ENCODE data around the gene EYS.

Gene EYS

DNA sequence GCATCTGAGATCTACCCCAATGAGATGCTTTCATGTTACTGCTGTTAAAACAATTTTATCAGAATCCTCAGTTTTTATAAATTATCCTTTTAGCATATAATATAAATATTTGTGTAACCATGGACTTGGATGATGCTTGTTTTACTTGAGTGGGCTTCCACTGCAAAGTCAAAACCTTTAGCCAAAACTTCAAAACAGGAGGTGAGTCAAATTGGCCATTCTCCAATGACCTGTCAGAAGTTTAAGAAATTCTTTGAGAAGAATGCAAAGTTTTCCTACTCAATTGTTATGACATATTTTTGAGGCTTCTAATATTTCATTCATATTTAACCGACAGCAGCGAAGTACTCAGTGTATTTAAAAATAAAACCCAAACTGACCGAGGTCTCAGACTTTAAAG, 507.9 kb downstream of the EYS start:
- no peak for DNase-seq

DNA sequence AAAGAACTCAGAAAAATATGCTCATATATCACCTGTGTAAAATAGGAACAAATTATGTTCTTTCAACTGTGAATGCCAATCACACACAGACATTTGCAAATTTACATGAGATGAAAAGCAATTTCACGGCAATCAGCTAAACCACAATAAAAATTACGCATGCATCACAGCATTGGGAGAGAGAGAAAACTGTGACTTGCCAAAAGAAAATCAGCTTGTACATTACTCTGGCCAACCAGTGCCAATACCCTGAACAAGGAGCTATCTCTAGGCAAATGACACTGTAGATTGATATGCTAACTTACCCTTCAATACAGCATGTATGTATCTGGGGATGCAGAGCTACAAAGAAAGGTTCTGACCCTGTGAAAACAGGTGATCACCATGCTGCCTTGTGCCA, 515.6 kb downstream of the EYS start:
- peak; percentile 6 for DNase-seq

DNA sequence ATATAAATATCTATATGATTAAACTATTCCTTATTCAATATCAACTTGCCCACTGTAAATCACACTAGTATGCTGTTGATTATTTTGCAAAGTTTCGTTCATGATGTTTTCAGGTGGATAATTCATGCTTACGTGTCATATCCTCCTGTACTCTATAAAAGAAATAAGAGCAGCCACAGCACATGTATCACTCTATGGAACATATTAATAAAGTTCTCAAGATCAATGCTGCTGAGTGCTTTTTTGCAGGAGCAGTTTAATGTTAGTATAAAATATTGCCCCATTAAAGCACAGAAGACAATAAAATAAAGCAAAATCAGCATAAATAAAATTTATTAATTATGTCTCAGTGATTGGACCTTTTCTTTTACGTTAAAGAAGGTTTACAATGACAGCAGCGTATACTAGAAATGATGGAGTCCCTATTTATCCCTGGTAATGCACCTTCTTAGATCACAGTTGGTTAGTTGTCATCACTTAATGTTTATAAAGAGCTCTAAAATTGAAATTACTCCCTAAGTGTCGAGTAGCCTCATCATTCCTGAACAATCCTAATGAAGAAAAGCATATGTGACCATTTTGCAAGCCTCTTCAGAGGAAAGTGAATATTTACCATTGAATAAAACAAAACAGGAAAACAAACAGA, 517.7 kb downstream of the EYS start:
- no peak for DNase-seq

DNA sequence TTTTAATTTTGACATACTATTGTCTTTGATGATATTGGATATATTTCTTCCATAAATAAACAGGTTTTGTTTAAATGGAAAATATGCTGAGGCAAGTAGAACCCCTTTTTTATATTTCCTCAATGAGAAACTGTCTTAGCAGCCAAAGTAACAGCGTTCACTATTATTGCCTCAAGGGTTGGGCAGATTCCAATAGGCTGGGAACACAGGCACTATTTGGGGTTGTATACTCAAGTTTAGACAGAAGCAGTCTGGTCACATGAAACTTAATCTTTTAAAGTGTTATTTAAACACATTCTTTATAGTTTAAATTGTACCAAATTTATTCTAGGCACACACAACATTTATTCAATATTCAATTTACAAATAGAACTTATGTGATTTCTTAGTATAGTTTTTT, 520.2 kb downstream of the EYS start:
- DNase-seq: no peak

DNA sequence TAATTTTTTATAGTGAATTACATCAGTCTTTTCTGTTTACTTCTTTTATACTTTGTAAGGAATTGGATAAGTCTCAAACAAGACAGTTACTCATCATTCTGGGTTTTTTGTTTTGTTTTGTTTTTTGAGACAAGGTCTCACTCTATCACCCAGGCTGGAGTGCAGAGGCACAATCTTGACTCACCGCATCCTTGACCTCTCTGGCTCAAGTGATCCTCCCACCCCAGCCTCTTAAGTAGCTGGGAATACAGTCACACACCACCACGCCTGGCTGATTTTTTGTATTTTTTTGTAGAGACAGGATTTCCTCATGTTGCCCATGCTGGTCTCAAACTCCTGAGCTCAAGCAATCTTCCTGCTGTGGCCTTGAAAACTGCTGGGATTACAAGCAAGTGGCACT, 524.3 kb downstream of the EYS start:
- DNase-seq: no peak

DNA sequence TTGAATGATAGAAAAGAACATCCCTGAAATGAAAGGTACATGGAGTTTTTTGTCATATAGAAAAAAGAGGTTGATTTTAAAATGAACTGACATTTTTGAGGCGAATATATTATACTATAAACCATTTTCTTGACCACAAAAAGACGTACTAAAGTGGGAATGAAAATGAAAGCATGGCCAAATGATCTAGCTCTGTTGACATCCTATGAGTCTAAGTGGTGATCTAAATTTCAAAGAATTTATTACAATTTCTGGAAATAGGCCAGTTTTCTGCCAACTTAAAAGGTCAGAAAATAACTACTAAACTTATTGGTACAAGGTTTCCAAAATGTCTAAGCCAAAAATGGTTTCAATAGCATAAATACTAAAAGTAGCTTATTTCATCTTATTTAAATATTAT, 536.8 kb downstream of the EYS start:
- DNase-seq: no peak

DNA sequence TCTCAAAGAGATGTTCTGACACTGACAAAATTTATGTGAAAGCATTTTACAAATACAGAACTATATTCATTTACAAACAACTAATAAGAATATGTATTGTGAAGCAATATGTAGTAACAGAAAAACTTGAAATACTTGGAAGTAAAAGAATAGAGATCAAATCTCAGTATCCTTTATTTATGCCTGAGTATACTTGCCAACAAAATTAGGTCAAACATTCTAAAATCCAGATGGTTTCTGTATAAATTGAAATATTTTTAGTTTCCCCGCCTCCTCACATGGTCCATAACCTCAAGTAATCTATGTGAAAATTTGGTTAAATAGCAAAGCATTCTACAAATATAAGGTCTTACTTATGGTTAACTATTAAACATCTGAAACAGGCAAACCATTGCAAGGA, 545.4 kb downstream of the EYS start:
- no peak for DNase-seq

DNA sequence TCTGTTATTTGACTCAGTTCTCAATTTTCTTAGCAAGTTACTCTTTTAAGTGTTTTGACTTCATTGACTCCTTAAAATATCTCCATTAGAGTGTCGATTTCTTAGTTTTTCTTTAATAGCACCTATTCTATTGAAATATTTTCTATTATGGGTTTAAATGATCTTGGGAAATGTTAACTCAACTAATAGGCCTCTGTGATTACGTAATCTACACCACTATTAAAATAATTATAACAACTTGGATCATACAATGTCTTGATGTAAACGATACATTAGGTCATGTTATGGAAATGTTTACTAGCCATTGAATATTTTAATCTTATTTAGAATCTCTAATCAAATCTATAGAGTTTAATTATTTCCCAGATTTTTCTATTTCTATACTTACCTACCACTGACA, 550.0 kb downstream of the EYS start:
- DNase-seq: no peak

DNA sequence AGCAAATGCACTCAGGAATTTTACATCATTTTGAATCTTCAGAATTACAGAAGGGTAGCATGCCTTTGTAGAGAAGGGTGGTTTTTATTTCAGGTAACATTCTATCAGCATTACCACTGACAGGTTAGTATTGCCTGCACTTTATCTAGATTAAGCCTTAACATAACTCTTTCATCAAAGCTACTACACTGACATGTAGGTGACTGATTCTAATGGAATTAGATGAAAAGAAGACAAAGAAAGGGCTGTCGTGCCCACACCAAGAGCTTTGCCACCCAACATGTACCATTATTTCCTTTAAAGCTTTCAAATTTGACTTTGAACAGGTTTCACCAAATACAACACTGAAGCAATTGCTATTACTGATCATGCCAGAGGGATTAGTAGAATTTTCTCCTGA, 551.9 kb downstream of the EYS start:
- no peak for DNase-seq

DNA sequence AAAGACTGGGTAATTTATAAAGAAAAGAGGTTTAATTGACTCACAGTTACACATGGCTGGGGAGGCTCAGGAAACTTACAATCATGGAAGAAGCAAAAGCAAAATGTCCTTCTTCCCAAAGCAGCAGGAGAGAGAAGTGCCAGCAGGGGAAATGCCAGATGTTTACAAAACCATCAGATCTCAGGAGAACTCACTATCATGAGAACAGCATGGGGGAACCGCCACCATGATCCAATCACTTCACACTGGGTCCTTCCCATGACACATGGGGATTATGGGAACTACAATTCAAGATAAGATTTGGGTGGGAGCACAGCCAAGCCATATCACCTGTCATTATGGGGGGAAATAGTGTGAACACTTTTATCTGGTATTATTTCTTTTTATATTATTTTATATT, 557.2 kb downstream of the EYS start:
- no peak for DNase-seq

DNA sequence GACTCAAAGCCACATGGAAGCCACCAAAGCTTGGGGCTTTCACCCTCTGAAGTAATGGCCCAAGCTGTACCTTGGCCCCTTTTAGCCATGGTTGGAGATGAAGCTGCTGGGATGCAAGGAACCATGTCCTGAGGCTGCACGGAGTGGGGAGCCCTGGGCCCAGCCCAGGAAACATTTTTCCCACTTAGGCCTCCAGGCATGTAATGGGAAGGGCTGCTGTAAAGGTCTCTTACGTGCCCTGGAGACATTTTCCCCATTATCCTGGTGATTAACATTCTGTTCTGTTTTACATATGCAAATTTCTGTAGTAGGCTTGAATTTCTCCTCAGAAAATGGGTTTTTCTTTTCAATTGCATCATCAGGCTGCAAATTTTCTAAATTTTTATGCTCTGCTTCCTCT, 558.2 kb downstream of the EYS start:
- DNase-seq: no peak

DNA sequence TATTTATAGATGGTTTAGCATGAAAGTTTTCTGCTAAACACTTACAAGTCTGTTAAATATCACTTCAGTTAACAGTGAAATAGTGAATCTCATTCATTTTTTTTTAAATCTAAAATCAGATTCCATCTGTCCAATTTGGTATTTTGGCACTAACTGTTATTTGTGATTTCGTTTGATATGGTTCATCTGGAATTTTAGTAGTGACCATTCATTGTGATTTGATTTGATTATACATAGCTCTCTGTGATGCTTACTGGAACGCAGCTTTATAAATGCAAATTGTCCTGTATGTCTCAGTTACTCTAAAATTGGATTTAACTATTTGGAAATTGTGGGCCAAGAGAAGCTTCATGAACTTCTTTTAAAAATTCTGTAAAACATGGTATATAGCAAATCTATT, 571.5 kb downstream of the EYS start:
- no peak for DNase-seq

DNA sequence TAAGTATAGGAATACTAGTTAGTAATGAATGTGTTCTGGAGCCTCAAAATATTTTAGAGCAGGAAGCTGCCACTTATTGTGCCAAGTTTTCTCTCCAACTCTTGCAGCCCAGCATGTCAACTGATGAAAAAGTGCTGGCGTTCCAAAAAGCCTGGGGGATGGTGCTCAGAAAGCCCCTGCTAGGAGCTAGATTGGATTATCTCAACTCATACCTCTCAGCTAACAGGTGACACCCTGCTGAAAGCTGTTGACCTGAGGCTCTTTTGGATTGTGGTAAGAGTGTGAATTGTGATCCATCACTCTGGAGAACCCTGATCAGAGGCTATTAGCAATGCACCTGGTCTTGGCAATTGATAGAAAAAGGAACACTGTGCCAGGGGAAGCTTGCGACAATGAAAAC, 580.4 kb downstream of the EYS start:
- no peak for DNase-seq

DNA sequence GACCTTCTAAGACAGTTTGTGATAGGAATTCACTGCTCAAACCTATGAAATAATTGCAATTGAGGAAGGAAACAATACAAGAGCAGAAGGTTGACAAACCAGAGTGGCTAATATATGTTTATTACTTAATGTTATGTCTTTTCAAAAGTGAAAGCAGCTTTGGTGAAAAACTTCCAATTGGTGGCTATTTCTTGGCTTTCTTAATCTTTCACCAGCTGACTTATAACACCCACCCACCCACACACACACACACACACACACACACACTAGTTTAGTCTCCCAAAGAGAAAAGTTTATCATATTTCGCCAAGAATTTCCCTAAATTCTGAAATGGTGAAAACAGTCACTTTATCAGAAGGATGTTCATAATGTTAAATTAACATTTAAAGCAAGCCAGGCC, 583.5 kb downstream of the EYS start:
- no peak for DNase-seq

DNA sequence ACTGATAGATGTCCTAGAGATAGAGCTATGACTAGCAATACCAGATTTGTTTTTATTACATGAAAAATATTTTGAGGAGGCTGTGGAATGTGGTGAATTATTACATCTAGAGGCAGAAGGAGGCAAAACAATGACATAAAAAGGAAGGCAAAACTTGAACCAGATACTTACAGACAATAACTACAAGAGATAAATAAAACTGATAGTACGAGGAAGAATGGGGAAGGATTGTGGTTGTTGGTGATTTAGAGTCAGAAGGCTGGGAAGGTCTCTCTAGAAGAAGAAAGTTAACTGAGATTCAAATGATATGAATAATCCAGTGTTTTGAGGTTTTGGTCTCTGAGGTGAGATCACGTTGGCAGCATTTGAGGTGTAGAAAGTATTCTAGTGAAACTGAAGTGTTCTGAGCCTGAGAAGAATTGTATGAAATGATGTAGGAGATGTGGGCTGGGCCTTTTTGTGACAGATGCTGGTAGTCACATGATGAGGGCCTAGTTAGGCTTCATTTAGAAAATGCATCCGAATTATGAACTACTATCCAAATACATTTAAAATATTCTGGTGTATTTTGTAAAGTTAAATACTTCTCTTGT, 589.1 kb downstream of the EYS start:
- no peak for DNase-seq

DNA sequence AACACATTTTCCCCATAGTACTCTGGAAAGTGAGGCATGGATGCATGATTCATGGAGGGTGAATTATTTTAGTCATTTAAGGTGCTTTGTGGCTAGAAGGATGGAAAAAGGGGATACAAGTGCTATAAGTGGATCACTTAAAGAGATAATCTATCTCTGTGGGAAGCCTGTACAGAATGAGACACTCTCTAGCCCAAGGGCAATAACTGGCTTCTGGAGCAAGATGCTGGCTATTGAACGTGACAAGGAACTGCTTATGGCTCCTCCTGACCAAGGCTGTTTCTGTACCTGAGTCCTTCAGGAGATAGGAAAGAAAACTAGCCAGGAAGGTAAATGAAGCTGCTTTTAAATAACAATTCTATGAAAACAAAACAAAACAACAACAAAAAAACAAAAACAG, 590.7 kb downstream of the EYS start:
- no peak for DNase-seq

DNA sequence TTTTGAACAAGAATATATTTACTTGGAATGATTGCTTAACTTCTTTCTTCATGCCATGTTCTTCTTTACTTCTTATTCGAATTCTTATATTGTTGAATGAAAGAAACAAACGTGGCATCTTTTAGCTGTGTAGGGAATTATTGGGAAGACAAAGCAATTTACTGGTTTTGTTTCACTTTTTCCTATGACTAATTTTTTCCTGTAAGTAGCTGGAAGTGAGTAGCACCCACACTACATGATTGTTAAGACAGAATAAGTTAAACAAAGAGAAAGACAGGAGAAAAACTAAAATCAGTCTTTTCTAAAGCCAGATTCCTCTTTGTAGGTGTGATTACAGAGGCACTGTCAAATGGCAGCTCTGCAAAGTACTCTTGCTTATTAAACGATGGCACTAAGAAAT, 593.4 kb downstream of the EYS start:
- DNase-seq: no peak

DNA sequence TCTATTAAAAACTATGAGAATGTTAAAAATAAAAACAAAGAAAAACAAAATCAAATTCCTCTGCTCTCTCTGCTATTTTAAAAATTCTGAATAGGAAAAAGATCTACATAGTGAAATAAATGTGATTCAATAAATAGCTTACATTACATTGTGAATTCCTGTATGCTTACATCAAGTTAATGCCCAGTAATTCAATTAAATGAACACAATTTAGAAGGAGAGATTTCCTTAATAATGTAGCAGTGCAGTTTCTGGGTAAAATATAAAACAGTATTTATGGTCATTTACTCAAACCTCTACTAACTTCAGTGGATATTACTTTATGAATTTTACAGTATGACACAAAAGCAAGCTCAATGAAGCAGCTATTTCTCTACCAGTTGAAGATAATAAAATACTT, 594.6 kb downstream of the EYS start:
- no peak for DNase-seq

DNA sequence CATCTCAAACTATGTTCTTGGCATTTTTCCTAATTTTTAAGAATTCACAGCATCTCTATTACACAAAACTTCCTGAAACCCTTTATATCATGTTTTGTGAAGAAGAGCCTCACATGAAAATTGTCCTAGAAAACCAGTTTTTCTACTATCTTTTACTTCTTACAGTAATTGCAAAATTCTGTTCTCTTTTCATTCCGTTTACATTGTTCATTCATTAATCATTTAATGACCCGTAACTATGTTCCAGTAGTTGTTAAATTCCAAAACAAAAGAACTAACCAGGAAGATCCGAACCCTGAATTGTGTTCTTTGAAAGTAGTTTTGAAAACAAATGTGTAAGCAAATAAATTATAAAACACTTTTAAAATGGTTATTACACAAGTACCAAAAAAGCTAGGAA, 597.0 kb downstream of the EYS start:
- DNase-seq: no peak

DNA sequence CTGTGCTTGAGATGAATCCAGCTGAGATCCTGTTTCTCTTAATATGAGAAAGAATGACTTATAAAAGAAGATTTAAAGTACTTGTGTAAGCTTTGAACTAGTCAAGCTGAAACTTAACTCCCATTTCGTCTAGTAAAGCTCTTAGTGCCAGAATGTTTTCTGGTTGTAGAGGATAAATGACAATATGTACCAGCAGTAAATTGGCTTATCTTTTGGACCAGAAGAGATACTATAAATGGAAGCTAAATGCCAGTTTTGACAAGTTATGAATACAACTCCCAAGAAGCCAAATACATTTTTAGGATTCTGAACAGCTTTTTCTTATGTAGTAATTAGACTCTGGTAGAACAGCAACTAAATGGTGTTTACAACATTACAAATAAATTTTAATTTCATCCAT, 608.7 kb downstream of the EYS start:
- DNase-seq: no peak

DNA sequence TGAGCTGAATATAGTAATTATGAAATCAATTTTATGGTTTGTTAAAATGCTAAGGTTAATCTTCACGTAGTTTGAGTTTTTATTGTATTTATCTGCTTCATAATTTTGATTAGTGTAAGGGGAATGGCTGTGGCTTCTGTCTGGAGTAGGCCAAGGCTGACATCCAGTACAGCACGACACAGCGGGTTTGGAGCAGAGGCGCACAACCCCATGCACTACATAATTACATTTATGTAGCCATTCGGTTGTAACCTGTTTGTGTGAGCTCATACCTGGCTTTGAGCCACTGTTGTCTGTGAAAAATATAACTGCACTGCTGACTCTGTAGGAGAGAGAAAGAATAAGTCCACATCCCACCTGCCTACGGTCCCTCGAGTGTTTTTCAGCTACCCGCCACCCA, 615.5 kb downstream of the EYS start:
- DNase-seq: no peak

DNA sequence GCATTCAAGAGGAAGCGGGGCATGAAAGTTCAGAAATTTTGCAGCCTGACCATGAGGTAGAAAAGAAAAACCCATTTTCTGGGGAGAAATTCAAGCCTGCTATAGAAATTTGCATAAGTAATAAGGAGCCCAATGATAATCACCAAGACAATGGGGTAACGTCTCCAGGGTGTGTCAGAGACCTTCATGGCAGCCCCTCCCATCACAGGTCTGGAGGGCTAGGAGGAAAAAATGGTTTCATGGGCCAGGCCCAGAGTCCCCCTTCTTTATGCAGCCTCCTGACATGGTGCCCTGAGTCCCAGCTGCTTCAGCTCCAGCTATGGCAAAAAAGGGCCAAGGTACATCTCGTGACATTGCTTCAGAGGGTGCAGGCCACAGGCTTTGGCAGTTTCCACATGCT, 618.5 kb downstream of the EYS start:
- DNase-seq: no peak

DNA sequence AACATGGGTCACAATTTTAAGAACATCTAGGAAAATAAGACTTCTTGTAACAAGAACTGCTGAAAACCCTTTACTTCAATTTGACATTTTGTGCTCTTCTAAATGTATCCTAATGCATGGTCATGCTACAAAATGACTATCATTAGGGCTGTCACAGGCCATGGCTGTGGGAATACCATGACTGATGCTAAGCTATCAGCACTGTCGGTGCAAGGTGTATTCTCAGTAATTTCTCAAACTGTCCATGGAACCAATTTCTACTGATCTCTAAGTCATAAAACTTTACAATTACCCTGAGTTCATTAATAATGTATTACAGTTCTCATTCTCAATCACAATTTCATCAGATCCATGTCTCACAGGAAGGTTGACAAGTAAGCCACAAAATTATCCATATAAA, 625.3 kb downstream of the EYS start:
- DNase-seq: no peak

DNA sequence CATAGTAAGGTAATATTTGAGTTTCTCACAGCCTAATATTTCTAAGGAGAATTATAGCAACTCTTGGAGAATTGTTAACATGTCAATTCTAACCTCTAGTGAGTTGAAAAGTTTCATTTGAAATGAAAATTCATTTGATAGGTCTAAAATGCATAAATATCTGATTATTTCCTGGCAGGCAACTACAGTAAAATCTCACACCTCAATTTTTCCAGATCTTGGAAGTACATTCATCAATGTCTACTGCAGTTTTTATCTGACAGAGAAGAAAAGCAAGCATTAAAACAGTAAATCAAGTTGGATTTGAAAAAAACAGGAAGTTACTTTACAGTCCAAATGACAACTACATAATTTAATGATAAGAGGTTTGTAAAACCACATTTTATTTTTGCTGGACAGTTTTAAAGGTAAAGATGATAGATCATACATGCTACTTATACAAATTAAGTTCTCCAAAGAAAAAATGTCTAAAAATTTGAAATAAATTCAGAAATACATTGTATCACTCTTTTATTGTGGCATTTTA, 631.3 kb downstream of the EYS start:
- no peak for DNase-seq

DNA sequence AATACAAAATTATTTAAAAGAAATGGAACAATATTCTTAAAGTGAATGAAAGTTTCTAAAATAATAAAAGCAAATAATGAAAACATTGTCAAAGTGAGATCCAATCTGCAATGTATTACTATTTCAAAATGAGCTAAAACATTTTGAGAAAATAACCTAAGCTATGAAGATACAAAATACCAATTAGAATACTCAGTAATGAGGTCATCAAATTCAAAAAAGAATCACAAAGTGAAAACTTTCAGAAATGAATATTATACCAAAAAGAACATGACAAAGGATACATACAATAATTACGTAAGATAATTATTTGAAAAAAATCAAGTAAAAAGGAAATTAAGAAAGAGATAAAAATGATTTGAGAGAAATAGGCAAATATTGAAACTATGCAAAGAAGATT, 634.5 kb downstream of the EYS start:
- no peak for DNase-seq
